GM12891 (cell line): Measurements from ENCODE around the gene PTRH2.

Source experiments
- PAX5 ChIP-seq: IDR thresholded peaks from 2 replicates; pipeline ENCODE4 v1.6.1; 2011; ENCODE audit warnings: low read length, moderate library complexity, mild to moderate bottlenecking; ENCODE audit not compliant: insufficient read depth, severe bottlenecking
- POLR2A ChIP-seq: IDR thresholded peaks from 2 replicates; pipeline ENCODE4 v1.6.1; 2011; ENCODE audit warnings: low read depth, low read length, control low read depth
- POLR2AphosphoS5 ChIP-seq: IDR thresholded peaks from 2 replicates; pipeline ENCODE4 v1.6.1; 2011; ENCODE audit warnings: low read depth, low read length, control low read depth
- SPI1 ChIP-seq: IDR thresholded peaks from 2 replicates; pipeline ENCODE4 v1.6.1; 2011; ENCODE audit warnings: low read depth, low read length, control low read depth
- TAF1 ChIP-seq: IDR thresholded peaks from 2 replicates; pipeline ENCODE4 v1.6.1; 2011; ENCODE audit warnings: low read depth, low read length, control low read depth

DNA sequence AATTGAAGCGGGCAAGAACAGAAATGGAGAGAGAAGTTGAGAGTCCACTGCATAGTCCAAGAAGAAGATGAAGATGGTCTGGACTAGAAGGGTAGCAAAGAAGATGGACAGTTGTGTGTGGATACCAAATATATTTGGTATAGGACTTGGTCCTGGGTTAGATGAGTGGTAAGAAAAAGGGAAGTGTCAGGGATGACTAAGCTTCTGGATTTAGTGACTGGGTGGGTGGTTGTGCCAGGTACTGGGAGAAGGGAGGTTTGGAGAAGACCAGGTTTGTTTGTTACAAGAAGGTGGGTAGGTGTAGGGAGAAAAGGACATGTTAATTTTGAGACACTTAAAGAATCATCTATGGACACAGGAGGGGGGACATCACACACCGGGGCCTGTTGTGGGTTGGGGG lies 5.6 kb upstream of the PTRH2 start:
- no peak for TF ChIP-seq POLR2AphosphoS5
- no peak for TF ChIP-seq POLR2A
- TF ChIP-seq PAX5 = no peak
- TF ChIP-seq SPI1 = peak; percentile 42; the same call in 1 of the 2 replicates
- no peak for TF ChIP-seq TAF1
